ENCODE measurements around the gene SMARCA4.
"Not testable (repeated sequence)": the region's sequence is repeated elsewhere in the genome, so short reads cannot be mapped to it uniquely, and the experiment has no call there.

The SMARCA4 gene

DNA sequence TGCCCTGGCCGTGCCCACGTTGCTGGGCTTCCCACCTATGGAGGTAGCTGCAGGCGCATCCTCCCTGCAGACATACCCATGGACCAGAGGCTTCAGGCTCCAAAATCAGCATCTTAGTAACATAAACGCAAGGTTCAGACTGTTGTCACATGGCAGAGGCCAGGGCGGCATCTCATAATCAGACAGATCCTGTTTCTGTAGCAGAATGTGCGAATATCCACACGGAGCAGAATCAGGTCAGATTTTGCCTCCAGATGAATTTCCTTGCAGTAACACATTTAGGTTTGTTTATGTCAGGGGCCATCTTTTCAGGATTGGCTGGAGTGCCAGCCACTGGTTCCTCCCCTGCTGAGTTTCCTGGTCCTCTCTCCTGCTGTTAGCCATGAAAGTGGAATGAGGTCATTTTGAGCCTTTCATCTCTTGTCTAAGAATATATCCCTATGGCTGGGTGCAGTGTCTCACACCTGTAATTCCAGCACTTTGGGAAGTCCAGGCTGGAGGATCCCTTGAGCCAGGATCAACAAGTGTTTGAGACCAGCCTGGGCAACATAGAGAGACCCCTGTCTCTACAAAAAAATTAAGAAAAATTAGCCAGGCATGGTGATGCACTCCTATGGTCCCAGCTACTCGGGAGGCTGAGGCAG lies 20.5 kb downstream of the SMARCA4 start:
- no peak for DNase-seq

- DNase-seq, result no peak
These were observed 22.2 kb downstream of the SMARCA4 start for GRCh38 chr19:10983026-10983425.

DNA sequence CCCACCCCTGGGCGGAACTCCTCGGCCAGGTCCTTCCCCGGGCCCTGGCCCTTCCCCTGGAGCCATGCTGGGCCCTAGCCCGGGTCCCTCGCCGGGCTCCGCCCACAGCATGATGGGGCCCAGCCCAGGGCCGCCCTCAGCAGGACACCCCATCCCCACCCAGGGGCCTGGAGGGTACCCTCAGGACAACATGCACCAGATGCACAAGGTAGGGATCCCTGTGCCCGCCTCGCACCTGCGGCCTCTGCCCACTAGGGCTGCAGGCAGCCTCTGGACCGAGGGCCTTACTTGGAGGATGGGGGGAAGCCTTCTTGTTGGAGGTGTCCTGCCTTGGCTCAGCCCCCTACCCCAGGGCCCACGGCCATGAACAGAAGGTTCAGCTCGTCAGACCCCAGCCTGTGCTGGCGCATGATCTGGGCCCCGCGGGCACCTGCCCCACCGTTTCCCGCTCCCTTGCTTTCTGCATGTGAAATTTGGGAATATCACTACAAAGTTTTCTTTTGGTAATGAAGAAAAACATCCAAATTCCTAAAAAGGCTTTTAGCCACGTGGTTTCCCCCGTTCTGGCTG lies 23.4 kb downstream of the SMARCA4 start:
- no peak for DNase-seq

DNA sequence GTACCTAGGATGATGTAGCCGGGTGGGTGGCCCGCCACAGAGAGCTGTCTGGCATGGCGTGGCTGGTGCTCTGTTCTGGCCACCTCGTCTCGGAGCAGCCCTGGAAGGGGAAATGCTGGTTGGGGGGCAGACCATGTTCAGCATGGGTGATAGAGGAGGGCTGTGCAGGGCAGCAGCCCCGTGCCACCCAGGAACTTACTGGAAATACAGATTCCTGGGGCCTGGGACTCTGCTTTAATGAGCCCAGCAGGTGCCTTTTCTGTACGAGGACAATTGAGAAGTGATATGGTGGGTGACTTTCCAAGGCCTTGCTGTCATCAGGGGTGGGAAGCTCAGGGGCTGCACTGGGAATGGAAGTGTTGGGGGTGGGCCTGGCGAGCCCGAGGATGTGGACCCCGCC lies 24.7 kb downstream of the SMARCA4 start:
- no peak for DNase-seq

DNA sequence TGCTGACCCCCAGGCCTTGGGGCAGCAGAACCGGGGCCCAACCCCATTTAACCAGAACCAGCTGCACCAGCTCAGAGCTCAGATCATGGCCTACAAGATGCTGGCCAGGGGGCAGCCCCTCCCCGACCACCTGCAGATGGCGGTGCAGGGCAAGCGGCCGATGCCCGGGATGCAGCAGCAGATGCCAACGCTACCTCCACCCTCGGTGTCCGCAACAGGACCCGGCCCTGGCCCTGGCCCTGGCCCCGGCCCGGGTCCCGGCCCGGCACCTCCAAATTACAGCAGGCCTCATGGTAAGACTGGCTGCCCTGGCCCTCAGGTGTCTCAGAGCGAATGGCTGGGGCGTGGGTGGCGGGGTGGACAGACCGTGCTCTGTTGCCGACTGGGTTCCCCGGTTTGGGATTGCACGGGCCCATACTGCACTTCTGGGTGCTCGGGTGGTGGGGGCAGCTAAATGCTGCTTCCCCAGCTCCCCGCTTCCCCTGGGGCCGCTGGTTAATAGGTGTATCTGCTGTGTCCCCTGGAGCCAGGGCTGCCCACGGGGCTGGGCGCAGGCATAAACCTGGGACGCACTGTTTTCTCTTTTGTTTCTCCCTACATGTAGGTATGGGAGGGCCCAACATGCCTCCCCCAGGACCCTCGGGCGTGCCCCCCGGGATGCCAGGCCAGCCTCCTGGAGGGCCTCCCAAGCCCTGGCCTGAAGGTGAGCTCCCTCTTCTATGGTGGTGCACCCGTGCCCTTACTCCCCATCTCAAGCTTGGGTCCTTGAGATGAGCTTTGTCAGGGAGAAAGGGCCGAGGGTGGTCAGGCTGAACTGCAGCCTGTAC lies 25.7 kb downstream of the SMARCA4 start:
- no peak for DNase-seq

GRCh38 chr19:10987571-10988297 lies 26.9 kb downstream of the SMARCA4 start:
- no peak for DNase-seq

DNA sequence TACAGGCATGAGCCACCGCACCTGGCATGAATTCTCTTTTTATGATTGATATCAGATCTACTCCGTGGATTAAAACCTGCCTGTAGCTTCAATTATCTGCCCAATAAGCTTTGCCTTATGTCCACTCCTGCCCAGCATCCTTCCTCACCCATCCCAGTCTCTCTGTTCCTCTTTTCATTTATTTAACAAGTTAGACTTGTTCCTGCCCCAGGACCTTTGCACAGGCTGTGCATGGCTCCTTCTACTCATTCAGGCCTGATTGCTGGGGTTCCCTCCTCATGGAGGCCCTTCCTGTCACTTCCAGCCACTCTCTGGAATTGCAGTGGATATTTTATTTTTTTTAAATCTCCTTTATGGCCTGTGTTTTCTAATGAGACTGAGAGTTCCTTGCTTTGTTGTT lies 27.6 kb downstream of the SMARCA4 start:
- DNase-seq, result no peak

DNA sequence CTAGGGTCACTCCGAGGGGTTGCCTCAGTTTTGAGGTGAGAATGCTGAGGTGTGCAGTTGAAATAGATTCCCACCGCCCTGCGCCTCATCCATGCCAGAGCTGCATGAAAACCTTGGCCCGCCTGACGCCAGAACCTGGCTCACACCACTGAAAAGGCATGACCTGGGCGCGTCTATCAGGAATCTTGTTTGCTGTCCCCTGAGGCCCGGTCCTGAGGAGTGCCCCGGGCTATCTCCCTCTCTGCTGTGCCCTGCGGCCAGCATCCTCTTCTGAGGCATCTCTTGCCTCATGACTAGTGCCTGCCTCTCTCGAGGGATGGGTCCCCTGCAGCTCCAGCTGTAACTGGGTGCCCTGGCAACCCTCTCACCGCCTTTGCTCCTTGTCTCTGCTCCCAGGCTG lies 28.1 kb downstream of the SMARCA4 start:
- DNase-seq, result no peak

- DNase-seq, result no peak
These were observed 30.2 kb downstream of the SMARCA4 start for GRCh38 chr19:10991076-10991475.

DNA sequence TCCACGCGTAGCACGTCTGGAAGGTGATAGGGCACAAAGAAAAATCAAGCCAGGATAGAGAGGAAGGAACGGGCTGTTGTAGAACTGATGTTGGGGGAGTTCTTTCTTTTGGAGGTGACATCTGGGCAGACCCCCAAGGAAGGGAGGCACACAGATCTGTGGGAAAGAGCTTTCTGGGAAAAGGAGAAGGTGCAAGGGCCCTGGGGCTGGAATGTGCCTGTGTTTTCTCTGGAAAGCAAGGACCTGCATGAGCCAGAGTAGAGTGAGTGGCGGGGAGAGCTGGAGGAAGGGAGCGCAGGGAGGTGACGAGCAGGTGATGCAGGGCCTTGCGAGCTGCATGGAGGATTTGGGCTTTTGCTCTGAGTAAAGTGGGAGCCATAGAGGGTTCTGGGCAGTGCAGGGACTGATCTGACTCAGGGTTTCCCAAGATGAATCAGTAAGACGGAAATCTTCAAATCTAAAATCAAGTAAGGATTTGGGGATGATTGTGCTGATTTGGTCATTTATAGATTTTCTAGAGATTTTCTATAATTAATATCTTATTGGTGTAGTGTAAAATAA lies 30.8 kb downstream of the SMARCA4 start:
- DNase-seq, result no peak

DNA sequence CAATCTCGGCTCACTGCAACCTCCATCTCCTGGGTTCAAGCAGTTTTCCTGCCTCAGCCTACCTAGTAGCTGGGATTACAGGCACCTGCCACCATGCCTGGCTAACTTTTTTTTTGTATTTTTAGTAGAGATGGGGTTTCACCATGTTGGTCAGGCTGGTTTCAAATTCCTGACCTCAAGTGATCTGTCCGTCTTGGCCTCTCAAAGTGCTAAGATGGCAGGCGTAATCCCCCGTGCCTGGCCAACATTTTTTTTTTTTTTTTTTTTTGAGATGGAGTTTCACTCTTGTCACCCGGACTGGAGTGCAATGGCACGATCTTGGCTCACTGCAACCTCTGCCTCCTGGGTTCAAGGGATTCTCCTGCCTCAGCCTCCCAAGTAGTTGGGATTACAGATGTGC lies 31.3 kb downstream of the SMARCA4 start:
- DNase-seq, result not testable (repeated sequence)

DNA sequence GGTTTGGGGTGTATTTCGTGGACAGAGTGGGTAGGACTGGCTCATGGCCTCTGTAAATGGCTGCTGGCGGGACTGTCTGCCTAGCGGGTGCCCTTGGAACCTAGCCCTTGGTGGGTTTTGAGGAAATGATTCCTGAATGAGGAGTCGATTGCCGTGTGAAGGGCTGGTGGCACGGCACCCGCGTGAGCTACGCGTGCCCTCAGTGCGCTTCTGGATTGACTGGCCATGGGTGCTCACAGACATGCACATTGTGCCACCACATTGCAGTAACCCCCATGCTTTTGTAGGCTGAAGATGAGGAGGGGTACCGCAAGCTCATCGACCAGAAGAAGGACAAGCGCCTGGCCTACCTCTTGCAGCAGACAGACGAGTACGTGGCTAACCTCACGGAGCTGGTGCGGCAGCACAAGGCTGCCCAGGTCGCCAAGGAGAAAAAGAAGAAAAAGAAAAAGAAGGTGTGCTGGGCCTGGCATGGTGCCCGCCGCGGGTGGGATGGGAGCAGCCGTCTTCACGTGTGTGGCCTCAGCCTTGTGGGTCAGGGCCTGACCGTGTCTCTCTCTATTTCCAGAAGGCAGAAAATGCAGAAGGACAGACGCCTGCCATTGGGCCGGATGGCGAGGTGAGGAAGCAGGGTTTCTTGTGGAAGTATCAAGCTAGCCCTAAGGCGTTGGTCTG lies 35.2 kb downstream of the SMARCA4 start:
- DNase-seq, result no peak

GRCh38 chr19:10998045-10998533 lies 37.3 kb downstream of the SMARCA4 start:
- no peak for DNase-seq

DNA sequence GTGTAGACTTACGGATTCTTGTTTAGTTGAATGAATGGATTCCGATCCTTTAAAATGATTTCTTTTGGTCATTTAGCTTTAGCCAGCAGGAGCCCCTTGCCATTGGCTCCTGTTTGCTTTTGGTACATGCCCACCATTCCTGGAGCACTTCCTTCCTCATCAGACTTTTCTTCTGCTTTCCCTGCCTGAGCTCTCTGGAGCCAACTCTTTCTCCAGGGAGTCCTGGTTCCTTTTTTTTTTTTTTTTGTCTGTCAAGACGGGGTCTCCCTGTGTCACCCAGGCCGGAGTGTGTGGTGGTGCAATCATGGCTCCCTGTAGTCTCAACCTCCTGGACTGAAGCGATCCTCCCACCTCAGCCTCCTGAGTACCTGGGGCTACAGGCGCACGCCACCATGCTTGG lies 37.8 kb downstream of the SMARCA4 start:
- DNase-seq, result no peak

GRCh38 chr19:11005521-11005920 lies 44.7 kb downstream of the SMARCA4 start:
- no peak for DNase-seq

- no peak for DNase-seq
These were observed 46.6 kb downstream of the SMARCA4 start for GRCh38 chr19:11007385-11007784.

- no peak for DNase-seq
These were observed 47.2 kb downstream of the SMARCA4 start for GRCh38 chr19:11007962-11008532.

- DNase-seq, result no peak
These were observed 49.2 kb downstream of the SMARCA4 start for GRCh38 chr19:11010041-11010440.

- no peak for DNase-seq
These were observed 51.7 kb downstream of the SMARCA4 start for GRCh38 chr19:11012507-11012906.

DNA sequence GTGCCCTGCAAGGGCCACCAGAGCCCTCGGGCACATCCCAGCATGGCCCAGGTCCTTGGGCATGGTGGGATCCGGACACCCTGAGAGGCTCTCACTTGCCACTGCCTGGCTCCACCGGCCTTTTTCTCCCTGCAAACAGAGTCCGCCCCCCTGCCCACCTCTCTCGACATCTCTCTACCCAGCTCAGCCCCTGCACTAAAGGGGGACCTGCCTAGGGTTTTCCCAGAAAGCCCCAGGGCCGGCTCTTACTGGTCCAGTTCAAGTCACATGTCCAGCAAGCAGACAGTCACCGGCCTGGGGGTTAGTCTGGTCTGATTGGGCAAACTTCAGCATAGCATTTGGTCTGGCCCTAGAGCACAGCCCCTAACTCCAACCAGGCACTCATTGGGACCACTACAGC lies 52.9 kb downstream of the SMARCA4 start:
- DNase-seq, result no peak

DNA sequence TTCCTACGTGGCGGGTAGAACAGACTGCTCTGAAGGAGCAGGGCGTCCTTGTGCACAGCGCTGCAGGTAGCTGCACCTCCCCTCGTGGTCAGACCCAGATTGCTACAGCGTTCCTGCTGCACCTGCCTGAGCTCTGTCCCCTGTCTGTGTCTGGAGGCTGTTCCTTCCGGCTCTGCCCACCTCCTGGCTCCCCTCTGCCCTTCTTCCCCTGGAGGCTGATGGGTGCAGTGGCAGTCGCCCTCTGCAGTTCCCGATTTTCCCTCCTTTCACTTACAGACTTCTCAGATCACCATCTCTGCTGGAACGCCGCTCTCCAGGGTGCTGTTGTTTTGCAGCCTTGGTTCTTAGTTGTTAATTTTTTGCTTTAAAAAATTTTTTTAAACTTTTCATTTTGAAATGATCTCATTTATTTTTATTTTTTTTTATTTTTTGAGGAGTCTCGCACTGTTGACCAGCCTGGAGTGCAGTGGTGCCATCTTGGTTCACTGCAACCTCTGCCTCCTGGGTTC lies 53.6 kb downstream of the SMARCA4 start:
- DNase-seq, result no peak

- no peak for DNase-seq
These were observed 55.8 kb downstream of the SMARCA4 start for GRCh38 chr19:11016631-11017030.

Data from DMS 273 treated with DMSO at 0.1 percent for 48 hours (cell line).